ENCODE measurements around the gene FBXW4. TPM values are rescaled to one million over a fixed set of nuclear protein-coding genes. Genes with fewer than 3 reads are reported as not detected.

FBXW4 gene
- polyA plus RNA-seq, 4 donors: 27.1 to 49.1 (median 35.4) TPM

DNA sequence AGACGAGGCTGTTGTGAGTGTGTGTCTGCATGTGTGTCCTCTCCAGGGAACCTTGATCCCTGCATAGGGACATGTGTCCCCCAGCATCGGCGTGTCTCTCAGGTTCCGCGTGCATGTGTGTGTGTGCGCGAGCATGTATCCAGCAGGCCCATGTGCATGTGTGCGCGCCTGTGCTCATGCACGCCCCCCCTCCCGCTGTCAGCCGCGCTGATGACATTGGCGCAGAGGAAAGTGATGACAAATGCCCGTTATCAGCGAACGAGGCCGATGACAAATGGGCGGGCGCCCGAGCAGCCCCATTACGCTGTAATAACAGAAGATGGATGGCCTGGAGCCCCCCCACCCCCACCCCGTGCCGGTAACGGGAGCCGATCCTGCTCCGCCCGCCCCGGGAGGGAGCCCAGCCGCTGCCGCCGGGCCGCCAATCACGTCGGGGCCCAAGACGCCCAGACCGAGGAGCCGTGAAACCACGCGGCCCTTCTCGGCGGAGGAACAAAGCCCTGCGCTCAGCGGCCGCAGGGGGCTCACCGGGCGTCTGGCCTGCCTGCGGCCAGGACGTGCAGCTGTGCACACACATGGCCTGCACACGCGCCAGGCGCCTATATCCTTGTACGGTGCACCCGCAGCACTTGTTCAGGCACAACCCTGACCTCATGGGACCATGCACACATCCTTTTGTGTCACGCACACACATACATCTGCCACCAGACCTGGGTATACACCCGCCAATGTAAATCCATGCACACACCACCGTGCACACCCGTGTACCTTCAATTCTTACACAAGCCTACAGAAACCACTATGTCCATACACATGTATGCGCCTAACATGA lies 128.4 kb downstream of the FBXW4 start:
- Histone ChIP-seq H3K27ac (ENCODE audit: low read depth in 1 of 3, low read length in 2 of 3) (no peak overlapping the region), H3K27me3 (ENCODE audit: control insufficient read depth in 3 of 3, insufficient read depth in 3 of 3, low read length in 3 of 3) (peaks cover 4 to 75% (median 22%) of the 10 kb centered on the region in 3 donors), H3K4me3 (ENCODE audit: low read depth in 1 of 3, low read length in 3 of 3) (no peak overlapping the region), H3K9me3 (ENCODE audit: control insufficient read depth in 2 of 2, insufficient read depth in 1 of 2, low read depth in 1 of 2, low read length in 1 of 2) (no peaks in the 10 kb centered on the region), H3K4me1 (ENCODE audit: control insufficient read depth in 3 of 3, insufficient read depth in 2 of 3, low read depth in 1 of 3, low read length in 2 of 3) (peaks cover 0 to 16% (median 3%) of the 10 kb centered on the region in 3 donors), H3K36me3 (ENCODE audit: control insufficient read depth in 3 of 3, insufficient read depth in 2 of 3, low read depth in 1 of 3, low read length in 3 of 3) (no peaks in the 10 kb centered on the region)
- FAIRE-seq: no peak
- 6 to 12% (median 11%) methylated on average over 59 of the region's 59 CpGs for WGBS, 3 donors
- peak in 1 of 2 donors; percentile 28 for DNase-seq

DNA sequence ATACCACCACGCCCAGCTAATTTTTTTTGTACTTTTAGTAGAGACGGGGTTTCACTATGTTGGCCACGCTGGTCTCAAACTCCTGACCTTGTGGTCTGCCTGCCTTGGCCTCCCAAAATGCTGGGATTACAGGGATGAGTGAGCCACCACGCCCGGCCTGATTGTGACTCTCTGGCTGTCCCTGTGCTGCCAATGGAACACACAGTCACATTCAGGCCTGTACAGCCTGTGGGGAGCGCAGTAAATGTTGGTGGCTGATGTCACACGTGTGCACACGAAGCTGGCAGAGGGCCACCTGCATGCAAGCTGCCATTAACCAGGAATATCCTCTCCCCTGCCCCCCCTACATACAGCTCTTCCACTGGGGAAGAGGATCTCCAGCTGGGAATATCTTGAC lies 129.0 kb downstream of the FBXW4 start:
- Histone ChIP-seq H3K27me3 (ENCODE audit: control insufficient read depth in 3 of 3, insufficient read depth in 3 of 3, low read length in 3 of 3) (peaks cover 4 to 73% (median 22%) of the 10 kb centered on the region in 3 donors), H3K4me3 (ENCODE audit: low read depth in 1 of 3, low read length in 3 of 3) (no peak overlapping the region), H3K27ac (ENCODE audit: low read depth in 1 of 3, low read length in 2 of 3) (no peak overlapping the region), H3K9me3 (ENCODE audit: control insufficient read depth in 2 of 2, insufficient read depth in 1 of 2, low read depth in 1 of 2, low read length in 1 of 2) (no peaks in the 10 kb centered on the region), H3K36me3 (ENCODE audit: control insufficient read depth in 3 of 3, insufficient read depth in 2 of 3, low read depth in 1 of 3, low read length in 3 of 3) (no peaks in the 10 kb centered on the region), H3K4me1 (ENCODE audit: control insufficient read depth in 3 of 3, insufficient read depth in 2 of 3, low read depth in 1 of 3, low read length in 2 of 3) (peaks cover 0 to 14% (median 3%) of the 10 kb centered on the region in 3 donors)
- no peak for FAIRE-seq
- WGBS, 3 donors: 37 to 67% (median 52%) methylated on average over 8 of the region's 8 CpGs
- DNase-seq: no peak

DNA sequence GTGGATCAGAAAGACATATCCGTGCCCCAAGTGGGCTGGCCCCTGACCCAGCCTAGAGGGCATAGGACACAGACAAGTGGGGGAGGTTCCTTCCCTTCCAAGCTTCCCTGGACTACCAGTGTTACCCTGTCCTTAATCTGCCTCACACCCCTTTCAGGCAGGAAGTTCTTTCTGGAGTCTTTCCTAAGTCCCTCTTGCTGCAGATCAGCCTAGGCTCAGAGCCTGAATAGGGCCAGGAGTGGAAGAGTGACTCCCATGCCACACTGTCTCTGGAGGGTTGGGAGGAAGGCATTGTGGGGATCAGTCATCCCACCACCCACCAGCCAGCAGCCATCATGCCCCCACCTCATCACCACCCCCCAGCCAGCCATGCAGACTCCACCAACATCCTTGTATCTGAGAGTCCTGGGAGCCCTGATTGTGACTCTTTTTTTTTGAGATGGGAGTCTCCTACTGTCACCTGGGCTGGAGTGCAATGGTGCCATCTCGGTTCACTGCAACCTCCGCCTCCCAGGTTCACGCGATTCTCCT lies 129.5 kb downstream of the FBXW4 start:
- WGBS, 3 donors: 55 to 81% (median 69%) methylated on average over 5 of the region's 5 CpGs
- H3K27ac ChIP-seq (ENCODE audit: low read depth in 1 of 3, low read length in 2 of 3): no peak overlapping the region
- H3K4me3 ChIP-seq (ENCODE audit: low read depth in 1 of 3, low read length in 3 of 3): no peak overlapping the region
- no peaks in the 10 kb centered on the region for H3K9me3 ChIP-seq (ENCODE audit: control insufficient read depth in 2 of 2, insufficient read depth in 1 of 2, low read depth in 1 of 2, low read length in 1 of 2)
- peaks cover 4 to 68% (median 22%) of the 10 kb centered on the region in 3 donors for H3K27me3 ChIP-seq (ENCODE audit: control insufficient read depth in 3 of 3, insufficient read depth in 3 of 3, low read length in 3 of 3)
- peaks cover 0 to 9% (median 3%) of the 10 kb centered on the region in 3 donors for H3K4me1 ChIP-seq (ENCODE audit: control insufficient read depth in 3 of 3, insufficient read depth in 2 of 3, low read depth in 1 of 3, low read length in 2 of 3)
- DNase-seq: no peak
- no peak for FAIRE-seq
- H3K36me3 ChIP-seq (ENCODE audit: control insufficient read depth in 3 of 3, insufficient read depth in 2 of 3, low read depth in 1 of 3, low read length in 3 of 3): no peaks in the 10 kb centered on the region

DNA sequence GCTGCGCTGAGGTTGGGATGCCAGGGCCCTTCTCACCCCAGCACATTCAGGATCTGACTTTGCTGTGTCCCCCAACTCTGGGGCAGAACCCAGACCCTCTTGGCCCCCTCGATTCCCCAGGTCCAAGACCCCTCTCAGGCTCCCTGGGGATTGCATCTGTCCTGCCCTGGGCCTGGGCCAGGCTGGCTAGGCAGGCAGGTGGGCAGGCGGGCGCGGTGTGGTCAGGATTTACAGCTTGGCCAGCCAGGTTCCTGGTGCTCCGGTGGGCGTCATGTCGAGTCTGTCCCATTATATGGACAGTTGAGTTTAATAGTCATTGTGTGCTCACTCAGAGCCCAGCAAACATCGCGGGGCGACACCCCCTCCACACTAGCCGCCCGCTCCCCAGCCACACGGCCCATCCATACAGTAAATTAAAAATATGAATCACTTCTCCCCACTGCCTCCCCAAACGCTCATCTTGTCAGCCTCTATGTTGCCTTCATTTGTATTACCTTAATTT lies 130.4 kb downstream of the FBXW4 start:
- Histone ChIP-seq H3K4me1 (ENCODE audit: control insufficient read depth in 3 of 3, insufficient read depth in 2 of 3, low read depth in 1 of 3, low read length in 2 of 3) (peaks cover 0 to 2% (median under 1%) of the 10 kb centered on the region in 3 donors), H3K27ac (ENCODE audit: low read depth in 1 of 3, low read length in 2 of 3) (no peak overlapping the region), H3K4me3 (ENCODE audit: low read depth in 1 of 3, low read length in 3 of 3) (no peak overlapping the region), H3K9me3 (ENCODE audit: control insufficient read depth in 2 of 2, insufficient read depth in 1 of 2, low read depth in 1 of 2, low read length in 1 of 2) (no peaks in the 10 kb centered on the region), H3K27me3 (ENCODE audit: control insufficient read depth in 3 of 3, insufficient read depth in 3 of 3, low read length in 3 of 3) (peaks cover 4 to 62% (median 22%) of the 10 kb centered on the region in 3 donors), H3K36me3 (ENCODE audit: control insufficient read depth in 3 of 3, insufficient read depth in 2 of 3, low read depth in 1 of 3, low read length in 3 of 3) (no peaks in the 10 kb centered on the region)
- DNase-seq (no peak), FAIRE-seq (no peak)
- 74 to 83% (median 78%) methylated on average over 12 to 15 of the region's 15 CpGs for WGBS, 3 donors

DNA sequence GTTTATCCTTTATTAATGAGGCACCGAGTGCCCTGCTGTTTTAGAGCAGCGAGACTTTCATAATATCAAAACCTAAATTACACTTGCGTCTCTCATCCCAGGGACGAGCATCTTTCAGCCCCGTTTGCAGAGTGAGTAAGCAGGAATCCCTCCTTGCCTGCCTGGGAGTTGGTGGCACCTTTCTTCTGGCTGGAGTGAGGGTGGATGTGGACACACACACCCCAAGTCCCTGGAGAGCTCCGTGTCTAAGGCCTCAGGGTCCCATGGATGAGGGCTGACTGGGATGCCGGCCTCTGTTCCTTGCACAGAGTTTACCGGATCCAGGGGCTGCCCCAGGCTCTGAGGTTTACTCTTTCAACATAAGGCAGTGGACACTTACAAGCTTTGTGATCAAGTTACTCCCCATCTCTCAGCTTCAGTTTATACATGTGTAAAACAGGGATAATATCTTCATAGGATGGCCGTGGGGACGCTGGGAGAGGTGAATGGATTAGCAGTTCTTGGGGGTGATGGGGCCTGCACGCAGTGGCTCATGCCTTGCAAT lies 131.4 kb downstream of the FBXW4 start:
- FAIRE-seq (no peak), DNase-seq (no peak)
- 69 to 73% (median 71%) methylated on average over 11 of the region's 11 CpGs for WGBS, 3 donors
- Histone ChIP-seq H3K27ac (ENCODE audit: low read depth in 1 of 3, low read length in 2 of 3) (no peak overlapping the region), H3K27me3 (ENCODE audit: control insufficient read depth in 3 of 3, insufficient read depth in 3 of 3, low read length in 3 of 3) (peaks cover 4 to 52% (median 19%) of the 10 kb centered on the region in 3 donors), H3K4me1 (ENCODE audit: control insufficient read depth in 3 of 3, insufficient read depth in 2 of 3, low read depth in 1 of 3, low read length in 2 of 3) (no peaks in the 10 kb centered on the region), H3K9me3 (ENCODE audit: control insufficient read depth in 2 of 2, insufficient read depth in 1 of 2, low read depth in 1 of 2, low read length in 1 of 2) (no peaks in the 10 kb centered on the region), H3K36me3 (ENCODE audit: control insufficient read depth in 3 of 3, insufficient read depth in 2 of 3, low read depth in 1 of 3, low read length in 3 of 3) (no peaks in the 10 kb centered on the region), H3K4me3 (ENCODE audit: low read depth in 1 of 3, low read length in 3 of 3) (no peak overlapping the region)

DNA sequence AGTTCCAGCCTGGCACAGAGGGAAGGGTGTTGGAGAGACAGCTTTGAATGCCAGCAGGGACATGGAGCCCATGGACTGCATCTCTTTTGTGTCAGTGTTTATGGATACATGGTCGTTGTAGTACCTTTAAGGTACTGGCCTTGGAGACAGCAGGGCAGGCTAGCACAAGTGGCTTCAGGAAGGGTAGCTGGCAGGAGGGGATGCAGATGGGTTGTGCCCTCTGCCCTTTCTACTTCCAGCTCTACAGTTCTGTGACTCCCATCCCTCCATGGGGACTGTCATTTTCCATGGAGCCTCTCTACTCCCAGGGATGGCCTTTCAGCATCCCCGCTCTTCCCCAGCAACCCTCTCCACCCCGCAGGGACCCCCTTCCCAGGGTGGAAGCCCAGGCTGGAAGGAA lies 132.0 kb downstream of the FBXW4 start:
- no peak for DNase-seq
- H3K4me1 ChIP-seq (ENCODE audit: control insufficient read depth in 3 of 3, insufficient read depth in 2 of 3, low read depth in 1 of 3, low read length in 2 of 3): no peaks in the 10 kb centered on the region
- no peak overlapping the region for H3K4me3 ChIP-seq (ENCODE audit: low read depth in 1 of 3, low read length in 3 of 3)
- no peaks in the 10 kb centered on the region for H3K9me3 ChIP-seq (ENCODE audit: control insufficient read depth in 2 of 2, insufficient read depth in 1 of 2, low read depth in 1 of 2, low read length in 1 of 2)
- WGBS, 3 donors: 52 to 67% (median 56%) methylated on average over 3 of the region's 3 CpGs
- no peak for FAIRE-seq
- H3K36me3 ChIP-seq (ENCODE audit: control insufficient read depth in 3 of 3, insufficient read depth in 2 of 3, low read depth in 1 of 3, low read length in 3 of 3): no peaks in the 10 kb centered on the region
- peaks cover 4 to 47% (median 19%) of the 10 kb centered on the region in 3 donors for H3K27me3 ChIP-seq (ENCODE audit: control insufficient read depth in 3 of 3, insufficient read depth in 3 of 3, low read length in 3 of 3)
- H3K27ac ChIP-seq (ENCODE audit: low read depth in 1 of 3, low read length in 2 of 3): no peak overlapping the region

DNA sequence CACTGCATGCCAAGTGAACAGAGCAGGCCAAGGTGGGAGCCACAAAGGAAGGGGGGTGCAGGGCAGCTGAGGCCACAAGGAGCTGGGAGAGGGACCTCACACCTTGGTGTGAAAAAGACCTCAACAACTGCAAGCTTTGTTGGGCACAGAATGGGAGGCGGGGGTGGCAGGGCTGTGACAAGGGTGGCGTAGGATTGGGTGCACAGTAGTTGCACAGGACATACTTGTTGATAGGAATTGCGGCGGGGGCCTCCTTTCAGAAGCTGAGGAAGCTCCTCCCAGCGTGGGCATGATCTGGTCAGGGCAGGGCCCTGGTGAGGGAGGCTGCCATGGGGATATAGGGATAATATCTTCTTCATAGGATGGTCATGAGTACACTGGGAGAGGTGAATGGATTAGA lies 132.7 kb downstream of the FBXW4 start:
- FAIRE-seq: no peak
- Histone ChIP-seq H3K4me3 (ENCODE audit: low read depth in 1 of 3, low read length in 3 of 3) (no peak overlapping the region), H3K27ac (ENCODE audit: low read depth in 1 of 3, low read length in 2 of 3) (no peak overlapping the region), H3K36me3 (ENCODE audit: control insufficient read depth in 3 of 3, insufficient read depth in 2 of 3, low read depth in 1 of 3, low read length in 3 of 3) (no peaks in the 10 kb centered on the region), H3K27me3 (ENCODE audit: control insufficient read depth in 3 of 3, insufficient read depth in 3 of 3, low read length in 3 of 3) (peaks cover 4 to 39% (median 15%) of the 10 kb centered on the region in 3 donors), H3K9me3 (ENCODE audit: control insufficient read depth in 2 of 2, insufficient read depth in 1 of 2, low read depth in 1 of 2, low read length in 1 of 2) (no peaks in the 10 kb centered on the region), H3K4me1 (ENCODE audit: control insufficient read depth in 3 of 3, insufficient read depth in 2 of 3, low read depth in 1 of 3, low read length in 2 of 3) (no peaks in the 10 kb centered on the region)
- 83 to 95% (median 88%) methylated on average over 5 of the region's 5 CpGs for WGBS, 3 donors
- DNase-seq: no peak

DNA sequence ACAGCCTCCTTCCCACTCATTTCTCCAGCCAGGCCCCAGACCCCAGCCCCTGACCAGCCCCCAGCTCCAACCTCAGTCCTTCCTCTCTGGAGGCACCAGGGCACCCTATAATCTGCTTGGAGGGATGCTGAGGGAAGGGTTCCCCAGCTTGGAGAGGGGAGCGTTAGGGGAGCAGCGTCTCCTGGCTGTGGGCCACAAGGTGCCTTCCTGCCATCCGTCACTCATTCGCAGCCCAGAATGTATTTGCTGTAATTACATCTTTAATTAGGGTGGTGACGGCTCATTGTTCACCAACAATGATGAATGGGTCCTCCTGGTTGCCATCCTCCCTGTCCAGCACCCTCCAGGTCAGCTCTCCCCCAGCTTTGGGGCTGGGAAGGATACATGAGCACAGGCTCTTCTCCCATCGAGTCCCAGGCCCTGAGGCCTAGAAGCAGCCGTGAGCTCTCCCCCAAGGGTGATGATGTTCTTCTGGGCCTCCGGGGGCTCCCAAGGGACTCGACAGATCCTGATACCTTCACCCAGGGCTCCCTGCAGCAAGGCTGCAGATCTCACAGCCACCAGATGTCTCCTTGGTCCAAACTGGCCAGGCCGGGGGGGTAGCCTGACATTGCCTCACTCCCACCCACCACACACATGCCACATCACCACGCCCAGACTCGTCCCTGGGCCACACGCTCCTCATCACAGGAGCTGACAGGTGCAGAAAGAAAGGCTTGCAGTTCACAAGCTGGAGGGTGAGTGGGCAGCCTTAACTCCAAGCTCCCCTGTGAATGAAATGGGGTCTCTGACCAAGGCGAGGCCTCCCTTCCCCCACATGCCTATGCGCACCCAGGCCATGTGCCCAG lies 133.7 kb downstream of the FBXW4 start:
- Histone ChIP-seq H3K36me3 (ENCODE audit: control insufficient read depth in 3 of 3, insufficient read depth in 2 of 3, low read depth in 1 of 3, low read length in 3 of 3) (no peaks in the 10 kb centered on the region), H3K27me3 (ENCODE audit: control insufficient read depth in 3 of 3, insufficient read depth in 3 of 3, low read length in 3 of 3) (peaks cover 3 to 30% (median 7%) of the 10 kb centered on the region in 3 donors), H3K9me3 (ENCODE audit: control insufficient read depth in 2 of 2, insufficient read depth in 1 of 2, low read depth in 1 of 2, low read length in 1 of 2) (no peaks in the 10 kb centered on the region), H3K4me3 (ENCODE audit: low read depth in 1 of 3, low read length in 3 of 3) (no peak overlapping the region), H3K4me1 (ENCODE audit: control insufficient read depth in 3 of 3, insufficient read depth in 2 of 3, low read depth in 1 of 3, low read length in 2 of 3) (no peaks in the 10 kb centered on the region), H3K27ac (ENCODE audit: low read depth in 1 of 3, low read length in 2 of 3) (no peak overlapping the region)
- no peak for FAIRE-seq
- 72 to 81% (median 76%) methylated on average over 15 of the region's 15 CpGs for WGBS, 3 donors
- DNase-seq: no peak
